Measurements from ENCODE around the gene NOC3L.

DNA sequence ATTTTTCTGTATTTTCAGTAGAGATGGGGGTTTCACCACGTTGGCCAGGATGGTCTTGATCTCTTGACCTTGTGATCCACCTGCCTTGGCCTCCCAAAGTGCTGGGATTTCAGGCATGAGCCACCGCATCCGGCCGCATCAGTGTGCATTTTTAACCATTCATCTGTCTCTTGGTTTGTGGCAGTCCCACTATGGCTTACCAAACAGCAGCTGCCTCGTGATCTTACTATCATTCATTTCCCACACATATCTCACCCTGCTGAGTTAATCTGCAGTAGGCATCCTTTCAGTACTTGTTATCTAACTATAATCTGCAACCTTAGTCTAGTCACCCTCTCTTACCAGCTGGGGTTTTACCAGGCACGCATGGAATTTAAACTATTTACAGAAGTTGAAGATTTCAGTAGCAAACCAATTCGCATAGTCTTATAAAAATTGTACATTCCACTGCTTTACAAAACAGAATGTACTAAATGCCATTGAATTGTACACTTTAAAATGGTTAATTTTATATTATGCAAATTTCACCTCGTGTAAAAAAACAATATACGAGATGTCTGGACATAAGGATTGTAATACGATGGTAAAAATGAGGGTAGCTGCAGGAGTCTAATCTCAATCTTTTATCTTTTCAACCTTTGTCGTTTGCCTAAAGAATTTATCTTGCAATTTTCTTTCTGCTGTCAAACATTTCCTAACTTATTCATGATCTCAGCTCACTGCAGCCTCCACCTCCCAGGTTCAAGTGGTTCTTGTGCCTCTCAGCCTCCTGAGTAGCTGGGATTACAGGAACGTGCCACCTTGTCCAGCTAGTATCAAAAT, 35.0 kb upstream of the NOC3L start:
- TF ChIP-seq, protein P1, sequence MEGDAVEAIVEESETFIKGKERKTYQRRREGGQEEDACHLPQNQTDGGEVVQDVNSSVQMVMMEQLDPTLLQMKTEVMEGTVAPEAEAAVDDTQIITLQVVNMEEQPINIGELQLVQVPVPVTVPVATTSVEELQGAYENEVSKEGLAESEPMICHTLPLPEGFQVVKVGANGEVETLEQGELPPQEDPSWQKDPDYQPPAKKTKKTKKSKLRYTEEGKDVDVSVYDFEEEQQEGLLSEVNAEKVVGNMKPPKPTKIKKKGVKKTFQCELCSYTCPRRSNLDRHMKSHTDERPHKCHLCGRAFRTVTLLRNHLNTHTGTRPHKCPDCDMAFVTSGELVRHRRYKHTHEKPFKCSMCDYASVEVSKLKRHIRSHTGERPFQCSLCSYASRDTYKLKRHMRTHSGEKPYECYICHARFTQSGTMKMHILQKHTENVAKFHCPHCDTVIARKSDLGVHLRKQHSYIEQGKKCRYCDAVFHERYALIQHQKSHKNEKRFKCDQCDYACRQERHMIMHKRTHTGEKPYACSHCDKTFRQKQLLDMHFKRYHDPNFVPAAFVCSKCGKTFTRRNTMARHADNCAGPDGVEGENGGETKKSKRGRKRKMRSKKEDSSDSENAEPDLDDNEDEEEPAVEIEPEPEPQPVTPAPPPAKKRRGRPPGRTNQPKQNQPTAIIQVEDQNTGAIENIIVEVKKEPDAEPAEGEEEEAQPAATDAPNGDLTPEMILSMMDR (conservative IDR thresholded peaks at IDR 0.05; ENCODE audit: low read length) = no peak
- TF ChIP-seq EZH2phosphoT487 (IDR thresholded peaks at IDR 0.05; ENCODE audit: borderline replicate concordance, low read depth, low read length) = no peak
